ENCODE measurements around the gene UBA1.
"Not testable (repeated sequence)": the region's sequence is repeated elsewhere in the genome, so short reads cannot be mapped to it uniquely, and the experiment has no call there.

Gene UBA1

DNA sequence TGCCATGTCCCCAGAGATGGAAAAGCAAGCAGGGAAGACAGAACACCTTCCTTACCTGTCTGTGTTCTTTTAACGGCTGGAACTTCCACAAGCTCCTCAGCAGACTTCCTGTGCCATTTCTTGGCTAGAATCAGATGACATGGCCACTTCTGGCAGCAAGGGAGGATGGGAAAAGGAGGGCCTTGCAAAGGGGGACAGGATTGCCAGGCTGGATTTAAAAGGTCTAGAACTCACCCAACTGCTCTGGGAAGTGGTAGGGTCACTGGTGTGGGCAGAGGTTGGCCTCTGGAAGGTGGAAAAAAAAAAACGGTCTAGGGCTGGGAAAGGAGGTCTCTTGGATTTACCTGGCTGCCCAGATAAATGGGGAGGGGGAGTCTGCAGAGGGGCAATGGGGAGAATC is 37.5 kb downstream of the UBA1 start:
- no peak for DNase-seq

- peak in 1 of 4 experiments; percentile 7 for DNase-seq
Measured at GRCh38 chrX:47232197-47232802, 38.7 kb downstream of the UBA1 start.

GRCh38 chrX:47232803-47233332 is 39.2 kb downstream of the UBA1 start, which contains the start of gene USP11:
TSS of gene USP11 (plus strand) at chrX:47233009. CDS start at chrX:47233044, 35 bp downstream.
- peak; percentile 33 to 54 (median 48) for DNase-seq

- DNase-seq, result peak; percentile 94 to 96 (median 95)
Measured at GRCh38 chrX:47233333-47234113, 39.9 kb downstream of the UBA1 start.

- peak in 1 of 4 experiments; percentile 4 for DNase-seq
Measured at GRCh38 chrX:47234583-47234982, 41.0 kb downstream of the UBA1 start.

GRCh38 chrX:47235691-47236103 is 42.1 kb downstream of the UBA1 start:
- no peak for DNase-seq

- no peak for DNase-seq
Measured at GRCh38 chrX:47239199-47239598, 45.6 kb downstream of the UBA1 start.

DNA sequence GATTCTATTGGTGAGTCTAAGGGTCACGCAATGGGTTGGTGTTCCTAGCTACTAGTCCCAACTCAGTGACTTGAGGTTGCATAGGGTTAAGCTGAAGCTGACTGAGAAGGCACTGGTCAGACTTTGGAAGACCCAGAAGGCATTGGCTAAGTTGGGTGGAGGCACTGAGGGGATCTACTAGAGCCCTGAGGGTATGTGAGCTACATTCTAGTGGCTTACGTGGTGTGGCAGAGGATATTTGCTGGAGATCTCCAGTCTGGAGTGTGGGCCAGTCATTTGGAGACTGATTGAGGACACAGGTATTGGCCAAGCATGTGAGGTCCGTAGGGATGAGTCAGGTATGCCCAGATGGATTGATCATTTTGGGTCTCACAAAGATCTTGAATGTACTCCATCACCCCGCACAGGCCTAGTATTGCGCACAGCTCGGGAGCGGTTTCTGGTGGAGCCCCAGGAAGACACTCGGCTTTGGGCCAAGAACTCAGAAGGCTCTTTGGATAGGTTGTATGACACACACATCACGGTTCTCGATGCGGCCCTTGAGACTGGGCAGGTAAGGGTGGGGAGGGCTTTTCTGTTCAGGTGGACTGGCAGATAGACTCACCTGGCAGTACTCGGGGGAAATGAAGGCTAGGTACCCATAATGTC is 46.4 kb downstream of the UBA1 start:
- no peak for DNase-seq

- DNase-seq, result no peak
Measured at GRCh38 chrX:47240619-47241018, 47.0 kb downstream of the UBA1 start.

DNA sequence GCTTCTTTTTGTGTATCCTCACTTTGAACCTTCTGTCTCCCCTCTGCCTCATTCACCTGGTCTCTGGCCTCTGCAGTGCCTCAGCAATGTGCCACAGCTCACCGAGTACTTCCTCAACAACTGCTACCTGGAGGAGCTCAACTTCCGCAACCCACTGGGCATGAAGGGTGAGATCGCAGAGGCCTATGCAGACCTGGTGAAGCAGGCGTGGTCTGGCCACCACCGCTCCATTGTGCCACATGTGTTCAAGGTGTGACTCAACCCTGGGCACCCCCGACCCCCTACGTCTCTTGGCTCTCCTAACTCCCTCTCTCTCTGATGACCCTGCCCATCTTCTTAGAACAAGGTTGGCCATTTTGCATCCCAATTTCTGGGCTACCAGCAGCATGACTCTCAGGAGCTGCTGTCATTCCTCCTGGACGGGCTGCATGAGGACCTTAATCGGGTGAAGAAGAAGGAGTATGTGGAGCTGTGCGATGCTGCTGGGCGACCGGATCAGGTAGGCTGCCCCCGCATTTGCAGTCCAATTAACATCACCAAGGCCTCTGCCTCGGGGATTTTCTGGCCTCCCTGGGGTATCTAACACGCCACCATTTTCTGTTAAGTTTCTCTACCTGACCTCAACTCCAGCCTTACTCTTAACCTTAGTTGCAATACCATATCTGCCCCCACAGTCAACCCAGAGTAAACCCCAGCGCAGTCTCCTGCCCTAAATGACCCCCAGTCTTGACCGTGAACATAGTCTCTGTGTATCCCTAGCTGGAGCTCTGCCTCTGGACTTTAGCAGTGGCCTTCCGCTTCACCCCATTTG is 47.8 kb downstream of the UBA1 start:
- no peak for DNase-seq

- no peak for DNase-seq
Measured at GRCh38 chrX:47242321-47242720, 48.7 kb downstream of the UBA1 start.

- DNase-seq, result no peak
Measured at GRCh38 chrX:47243351-47243750, 49.7 kb downstream of the UBA1 start.

GRCh38 chrX:47244676-47245075 is 51.0 kb downstream of the UBA1 start:
- no peak for DNase-seq

GRCh38 chrX:47245156-47245555 is 51.5 kb downstream of the UBA1 start:
- DNase-seq, result no peak

DNA sequence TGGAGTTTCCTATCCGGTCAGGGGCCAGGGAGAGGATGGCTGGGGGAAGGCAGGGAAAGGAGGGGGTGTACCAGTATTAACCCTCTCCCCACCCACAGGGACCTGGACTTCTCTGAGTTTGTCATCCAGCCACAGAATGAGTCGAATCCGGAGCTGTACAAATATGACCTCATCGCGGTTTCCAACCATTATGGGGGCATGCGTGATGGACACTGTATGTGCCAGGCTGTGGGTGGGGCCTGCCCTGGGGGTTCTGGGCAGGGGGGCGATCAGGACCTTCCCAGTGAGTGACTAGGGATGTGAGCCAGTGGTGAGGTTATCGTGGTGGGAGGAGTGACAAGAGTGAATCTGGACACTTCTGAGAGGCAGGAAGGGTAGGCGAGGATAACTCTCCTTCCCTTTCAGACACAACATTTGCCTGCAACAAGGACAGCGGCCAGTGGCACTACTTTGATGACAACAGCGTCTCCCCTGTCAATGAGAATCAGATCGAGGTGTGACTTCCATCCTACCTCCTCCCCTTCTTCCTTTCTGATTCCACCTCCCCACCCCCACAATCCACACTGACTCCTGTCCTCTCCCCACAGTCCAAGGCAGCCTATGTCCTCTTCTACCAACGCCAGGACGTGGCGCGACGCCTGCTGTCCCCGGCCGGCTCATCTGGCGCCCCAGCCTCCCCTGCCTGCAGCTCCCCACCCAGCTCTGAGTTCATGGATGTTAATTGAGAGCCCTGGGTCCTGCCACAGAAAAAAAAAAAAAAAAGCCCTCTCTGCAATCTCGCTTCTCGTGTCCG is 53.8 kb downstream of the UBA1 start:
- peak in 1 of 4 experiments; percentile 19 for DNase-seq

- DNase-seq, result no peak
Measured at GRCh38 chrX:47247999-47248320, 54.3 kb downstream of the UBA1 start.

- DNase-seq, result no peak
Measured at GRCh38 chrX:47248576-47248975, 54.9 kb downstream of the UBA1 start.

DNA sequence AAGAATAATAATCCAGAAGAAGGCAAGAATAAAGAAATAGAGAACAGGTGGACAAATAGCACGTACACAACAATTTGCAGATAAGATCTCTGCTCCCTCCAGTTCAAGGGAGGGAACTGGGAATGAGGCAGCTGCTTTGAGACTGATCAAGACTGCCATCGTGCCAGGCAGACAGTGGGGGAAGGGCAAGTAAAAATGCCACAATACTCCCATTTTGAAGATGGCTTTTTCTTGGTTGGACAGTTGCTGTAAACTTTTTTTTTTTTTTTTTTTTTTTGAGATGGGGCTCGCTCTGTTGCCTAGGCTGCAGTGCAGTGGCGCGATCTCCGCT is 56.4 kb downstream of the UBA1 start:
- DNase-seq, result no peak

DNA sequence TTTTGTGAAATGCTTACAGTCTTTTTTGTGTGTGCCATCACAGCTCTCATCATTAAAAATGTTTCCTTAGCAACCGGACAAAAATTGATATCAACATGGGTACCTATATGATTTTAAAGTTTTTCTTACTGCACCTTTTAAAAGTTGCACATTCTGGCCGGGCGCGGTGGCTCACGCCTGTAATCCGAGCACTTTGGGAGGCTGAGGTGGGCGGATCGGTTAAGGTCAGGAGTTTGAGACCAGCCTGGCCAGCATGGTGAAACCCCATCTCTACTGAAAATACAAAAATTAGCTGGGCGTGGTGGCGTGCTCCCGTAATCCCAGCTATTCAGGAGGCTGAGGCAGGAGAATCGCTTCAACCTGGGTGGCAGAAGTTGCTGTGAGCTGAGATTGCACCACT is 64.0 kb downstream of the UBA1 start:
- DNase-seq, result not testable (repeated sequence)
